HepG2 (cell line): ENCODE results near the gene CYYR1. TPM values are rescaled to one million over a fixed set of nuclear protein-coding genes. Genes with fewer than 3 reads are reported as not detected.

Experiments
- ATAC-seq: fragments of 200-7000 bp; cut with Tn5 transposase; 3 replicates; pipeline ENCODE4 v1.9.1; 2020; ENCODE audit warnings: mild to moderate bottlenecking, moderate library complexity
- BruUV-seq: library from RNA; stranded (reverse); fragments of 400-500 nt; replicated peaks from 2 replicates; lab custom pipeline; 2021; lab: Mats Ljungman, UMichigan
- CTCF ChIA-PET: fragments of 300-600 bp; formaldehyde crosslinking; extraction: SDS; loops from one replicate; lab custom pipeline; 2021; ENCODE audit warnings: low total read pairs, inconsistent platforms, low intra/inter-chr PET ratio; lab: Yijun Ruan, JAX
- POLR2A ChIA-PET: fragments of 350-600 bp; sonication (Branson Sonifier 250); formaldehyde crosslinking; loops from one replicate; lab custom pipeline; 2020; ENCODE audit warnings: antibody characterized with exemption, inconsistent platforms; lab: Yijun Ruan, JAX
- DNase-seq: peaks from one replicate; pipeline ENCODE4 v3.0.0-alpha.2; 2015; ENCODE audit warnings: low spot score
- FAIRE-seq: peaks from 3 replicates; lab custom pipeline; 2011; peaks lifted over from hg19 to GRCh38; lab: Jason Lieb, UNC
- H2AFZ ChIP-seq: one replicate; pipeline ENCODE4 v1.6.1; 2011; ENCODE audit warnings: low read length, inconsistent platforms
- H3K27ac ChIP-seq: fragments of 300-600 bp; 3 replicates; pipeline ENCODE4 v1.8.0; 2011; ENCODE audit warnings: mixed run types, mild to moderate bottlenecking, mixed read lengths, low read length, inconsistent platforms; ENCODE audit not compliant: insufficient read depth; ENCODE audit errors: extremely low read length
- H3K27me3 ChIP-seq, 2 experiments: fragments of 200-600 bp in 1 of 2; 2 replicates in 1 of 2; 3 replicates in 1 of 2; pipeline versions ENCODE4 v1.6.0 to v1.8.0; 2011; ENCODE audit warnings: low read length in 2 of 2, mild to moderate bottlenecking in 2 of 2, moderate library complexity in 2 of 2, inconsistent platforms in 1 of 2; ENCODE audit not compliant: insufficient read depth in 2 of 2, control insufficient read depth in 1 of 2
- H3K36me3 ChIP-seq, 2 experiments: fragments of 200-600 bp in 1 of 2; replicated peaks in 1 of 2; 2 replicates in 1 of 2; 3 replicates in 1 of 2; pipeline versions ENCODE4 v1.5.1 to v1.8.0; 2011; ENCODE audit warnings: low read length in 2 of 2, inconsistent platforms in 1 of 2; ENCODE audit not compliant: insufficient read depth in 2 of 2, control insufficient read depth in 1 of 2
- H3K4me1 ChIP-seq: 2 replicates; pipeline ENCODE4 v1.5.1; 2012; ENCODE audit warnings: low read length, inconsistent platforms; ENCODE audit not compliant: insufficient read depth
- H3K4me2 ChIP-seq: 2 replicates; pipeline ENCODE4 v1.6.0; 2011; ENCODE audit warnings: low read depth, low read length, inconsistent platforms
- H3K4me3 ChIP-seq, 3 experiments: fragments of 200-600 bp in 1 of 3; sonication (generic), shearing (Covaris generic) in 1 of 3; replicated peaks in 1 of 3; 2 replicates each; pipeline ENCODE4 v1.5.1; 2011 to 2016; ENCODE audit warnings: low read length in 3 of 3, inconsistent platforms in 2 of 3, low read depth in 2 of 3, mild to moderate bottlenecking in 2 of 3, control low read depth in 1 of 3, mixed read lengths in 1 of 3; ENCODE audit not compliant: insufficient read depth in 1 of 3
- H3K79me2 ChIP-seq: one replicate; pipeline ENCODE4 v1.6.1; 2011; ENCODE audit warnings: low read length, inconsistent platforms; ENCODE audit not compliant: insufficient read depth
- H3K9ac ChIP-seq: 2 replicates; pipeline ENCODE4 v1.6.0; 2011; ENCODE audit warnings: mild to moderate bottlenecking, low read depth, low read length, inconsistent platforms; ENCODE audit not compliant: insufficient read depth
- H3K9me3 ChIP-seq: 2 replicates; pipeline ENCODE4 v1.5.1; 2012; ENCODE audit warnings: mild to moderate bottlenecking, low read length
- H4K20me1 ChIP-seq: 2 replicates; pipeline ENCODE4 v1.6.0; 2011; ENCODE audit warnings: inconsistent platforms, mild to moderate bottlenecking, low read length, moderate library complexity; ENCODE audit not compliant: insufficient read depth
- CEBPB ChIP-seq: IDR thresholded peaks from 2 replicates; pipeline ENCODE4 v1.6.1; 2011; ENCODE audit warnings: low read depth, low read length, improper control_type of control experiment, borderline replicate concordance
- FOSL2 ChIP-seq: sonication (generic); formaldehyde crosslinking; IDR thresholded peaks from 2 replicates; pipeline ENCODE4 v1.4.0; 2020; ENCODE audit warnings: missing genetic modification reagents
- GLI4 ChIP-seq: sonication (generic); formaldehyde crosslinking; IDR thresholded peaks from 2 replicates; pipeline ENCODE4 v1.5.1; 2020; ENCODE audit warnings: missing genetic modification reagents, mild to moderate bottlenecking, moderate library complexity, borderline replicate concordance
- KAT2B ChIP-seq: fragments of 150-350 bp; IDR thresholded peaks from 2 replicates; pipeline ENCODE4 v1.6.1; 2014; ENCODE audit warnings: low read depth, low read length, borderline replicate concordance
- MIER2 ChIP-seq: IDR thresholded peaks from 2 replicates; pipeline ENCODE4 v1.6.1; 2016; ENCODE audit warnings: missing biosample characterization, missing genetic modification reagents
- RFX5 ChIP-seq: IDR thresholded peaks from 2 replicates; pipeline ENCODE4 v1.6.1; 2011; ENCODE audit warnings: low read depth, low read length, improper control_type of control experiment
- SAFB2 ChIP-seq: sonication (generic); formaldehyde crosslinking; IDR thresholded peaks from 2 replicates; pipeline ENCODE4 v1.5.1; 2020; ENCODE audit warnings: missing genetic modification reagents, low read depth, mild to moderate bottlenecking, borderline replicate concordance
- WGBS: methylation state at CpG from one replicate; pipeline ENCODE4 v1.1.6; 2017; ENCODE audit warnings: low lambda C conversion rate; 5-methylcytosine and 5-hydroxymethylcytosine counted together
- in situ Hi-C: cut with HindIII; loops from 2 replicates; pipeline ENCODE4 v1.10.0; 2017; ENCODE audit warnings: low pct_unique_long_range_greater_than_20kb; ENCODE audit not compliant: extremely low pct_ligation_motif_present
- intact Hi-C: fragments of 100-400 bp; cut with micrococcal nuclease; formaldehyde crosslinking; loops from one replicate; pipeline ENCODE4 v1.10.0; 2022; ENCODE audit not compliant: unreplicated experiment
- polyA plus RNA-seq, 8 experiments: library from polyadenylated mRNA; depleted of rRNA in 3 of 8; stranded (reverse) in 7 of 8; unstranded in 1 of 8; fragments of >200 nt; fragmentation: Illumina TruSeq in 4 of 8; extraction: Trizol in 4 of 8; gene quantifications; 2 replicates each; pipeline versions ENCODE4 v1.2.1 to v1.2.3, GENCODE V29; 2011 to 2016; ENCODE audit warnings: low read depth in 4 of 8, missing spikeins in 1 of 8, mixed read lengths in 1 of 8; ENCODE audit not compliant: insufficient read depth in 1 of 8
- total RNA-seq, 5 experiments: library from RNA; depleted of rRNA; stranded (reverse); fragments of >200 nt; fragmentation: Illumina TruSeq; extraction: Trizol; gene quantifications; 2 replicates each; pipeline ENCODE4 v1.2.3, GENCODE V29; 2016; ENCODE audit warnings: low read depth in 1 of 5
- TF ChIP-seq, protein P1 (sequence below): sonication (generic); formaldehyde crosslinking; IDR thresholded peaks from 2 replicates; pipeline ENCODE4 v1.4.0; 2020; ENCODE audit warnings: missing genetic modification reagents, mild to moderate bottlenecking, borderline replicate concordance
- TF ChIP-seq, protein P2 (sequence below): sonication (generic); formaldehyde crosslinking; IDR thresholded peaks from 2 replicates; pipeline ENCODE4 v1.4.0; 2020; ENCODE audit warnings: missing genetic modification reagents

CYYR1 gene
- total and polyA plus RNA-seq, 2 of the 13 experiments (the other 11 are each of a cell fraction or from before 2014, with no cell fraction given), result not detected

DNA sequence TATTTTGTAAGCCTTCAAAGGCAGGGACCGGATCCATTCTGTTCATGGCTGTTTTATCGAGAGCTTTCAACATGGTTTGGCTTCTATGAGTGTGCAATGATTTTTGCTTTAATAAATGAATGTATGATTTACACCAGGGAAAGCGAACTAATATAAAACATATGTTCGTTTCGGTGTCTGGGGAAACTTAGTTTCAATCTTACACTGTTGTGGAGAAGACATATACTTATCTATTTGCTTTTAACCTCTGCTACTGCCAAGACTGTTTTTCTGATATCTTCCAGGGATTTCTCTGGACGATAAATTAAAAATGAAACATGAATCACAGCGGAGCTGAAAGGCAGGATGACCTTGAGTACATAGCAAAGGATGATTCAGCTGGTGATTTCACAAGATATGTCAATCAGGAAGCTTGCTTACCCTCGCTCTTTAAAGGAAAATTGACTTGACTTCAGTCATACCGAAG lies 14.7 kb upstream of the CYYR1 start:
- Histone ChIP-seq H3K9ac (no peak overlapping the region), H3K27me3 (no peaks in the 10 kb centered on the region), H3K4me2 (no peak overlapping the region), H3K4me3 (no peak overlapping the region), H3K79me2 (no peaks in the 10 kb centered on the region), H3K4me1 (no peaks in the 10 kb centered on the region), H3K36me3 (no peaks in the 10 kb centered on the region), H3K9me3 (peaks cover 86% of the 10 kb centered on the region), H3K27ac (no peak overlapping the region), H2AFZ (no peak overlapping the region), H4K20me1 (no peaks in the 10 kb centered on the region)
- BruUV-seq, result no TSS peak
- intact Hi-C loops (no loop called here), in situ Hi-C loops (no loop called here)
- no peak for DNase-seq
- ChIA-PET POLR2A (no interaction called here), CTCF (no interaction called here)
- TF ChIP-seq GLI4, result no peak
- TF ChIP-seq RFX5, result peak; percentile 57; the same call in 1 of the 2 replicates
- TF ChIP-seq CEBPB, result peak; percentile 40; the same call in 1 of the 2 replicates
- peak; percentile 59; the same call in 1 of the 2 replicates for TF ChIP-seq FOSL2 (CRISPR knock-in tag)
- no peak for TF ChIP-seq MIER2 (CRISPR knock-in tag)
- TF ChIP-seq, protein P1, sequence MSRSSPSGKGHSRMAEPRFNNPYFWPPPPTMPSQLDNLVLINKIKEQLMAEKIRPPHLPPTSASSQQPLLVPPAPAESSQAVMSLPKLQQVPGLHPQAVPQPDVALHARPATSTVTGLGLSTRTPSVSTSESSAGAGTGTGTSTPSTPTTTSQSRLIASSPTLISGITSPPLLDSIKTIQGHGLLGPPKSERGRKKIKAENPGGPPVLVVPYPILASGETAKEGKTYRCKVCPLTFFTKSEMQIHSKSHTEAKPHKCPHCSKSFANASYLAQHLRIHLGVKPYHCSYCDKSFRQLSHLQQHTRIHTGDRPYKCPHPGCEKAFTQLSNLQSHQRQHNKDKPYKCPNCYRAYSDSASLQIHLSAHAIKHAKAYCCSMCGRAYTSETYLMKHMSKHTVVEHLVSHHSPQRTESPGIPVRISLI (CRISPR knock-in tag), result no peak
- no peak for TF ChIP-seq KAT2B
- TF ChIP-seq SAFB2, result no peak
- TF ChIP-seq, protein P2, sequence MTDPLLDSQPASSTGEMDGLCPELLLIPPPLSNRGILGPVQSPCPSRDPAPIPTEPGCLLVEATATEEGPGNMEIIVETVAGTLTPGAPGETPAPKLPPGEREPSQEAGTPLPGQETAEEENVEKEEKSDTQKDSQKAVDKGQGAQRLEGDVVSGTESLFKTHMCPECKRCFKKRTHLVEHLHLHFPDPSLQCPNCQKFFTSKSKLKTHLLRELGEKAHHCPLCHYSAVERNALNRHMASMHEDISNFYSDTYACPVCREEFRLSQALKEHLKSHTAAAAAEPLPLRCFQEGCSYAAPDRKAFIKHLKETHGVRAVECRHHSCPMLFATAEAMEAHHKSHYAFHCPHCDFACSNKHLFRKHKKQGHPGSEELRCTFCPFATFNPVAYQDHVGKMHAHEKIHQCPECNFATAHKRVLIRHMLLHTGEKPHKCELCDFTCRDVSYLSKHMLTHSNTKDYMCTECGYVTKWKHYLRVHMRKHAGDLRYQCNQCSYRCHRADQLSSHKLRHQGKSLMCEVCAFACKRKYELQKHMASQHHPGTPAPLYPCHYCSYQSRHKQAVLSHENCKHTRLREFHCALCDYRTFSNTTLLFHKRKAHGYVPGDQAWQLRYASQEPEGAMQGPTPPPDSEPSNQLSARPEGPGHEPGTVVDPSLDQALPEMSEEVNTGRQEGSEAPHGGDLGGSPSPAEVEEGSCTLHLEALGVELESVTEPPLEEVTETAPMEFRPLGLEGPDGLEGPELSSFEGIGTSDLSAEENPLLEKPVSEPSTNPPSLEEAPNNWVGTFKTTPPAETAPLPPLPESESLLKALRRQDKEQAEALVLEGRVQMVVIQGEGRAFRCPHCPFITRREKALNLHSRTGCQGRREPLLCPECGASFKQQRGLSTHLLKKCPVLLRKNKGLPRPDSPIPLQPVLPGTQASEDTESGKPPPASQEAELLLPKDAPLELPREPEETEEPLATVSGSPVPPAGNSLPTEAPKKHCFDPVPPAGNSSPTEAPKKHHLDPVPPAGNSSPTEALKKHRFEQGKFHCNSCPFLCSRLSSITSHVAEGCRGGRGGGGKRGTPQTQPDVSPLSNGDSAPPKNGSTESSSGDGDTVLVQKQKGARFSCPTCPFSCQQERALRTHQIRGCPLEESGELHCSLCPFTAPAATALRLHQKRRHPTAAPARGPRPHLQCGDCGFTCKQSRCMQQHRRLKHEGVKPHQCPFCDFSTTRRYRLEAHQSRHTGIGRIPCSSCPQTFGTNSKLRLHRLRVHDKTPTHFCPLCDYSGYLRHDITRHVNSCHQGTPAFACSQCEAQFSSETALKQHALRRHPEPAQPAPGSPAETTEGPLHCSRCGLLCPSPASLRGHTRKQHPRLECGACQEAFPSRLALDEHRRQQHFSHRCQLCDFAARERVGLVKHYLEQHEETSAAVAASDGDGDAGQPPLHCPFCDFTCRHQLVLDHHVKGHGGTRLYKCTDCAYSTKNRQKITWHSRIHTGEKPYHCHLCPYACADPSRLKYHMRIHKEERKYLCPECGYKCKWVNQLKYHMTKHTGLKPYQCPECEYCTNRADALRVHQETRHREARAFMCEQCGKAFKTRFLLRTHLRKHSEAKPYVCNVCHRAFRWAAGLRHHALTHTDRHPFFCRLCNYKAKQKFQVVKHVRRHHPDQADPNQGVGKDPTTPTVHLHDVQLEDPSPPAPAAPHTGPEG (CRISPR knock-in tag), result no peak
- 11% methylated on average over 9 of the region's 9 CpGs for WGBS
- no peak for ATAC-seq
- FAIRE-seq, result no peak
